ENCODE results near the gene IQUB.
"Not testable (repeated sequence)": the region's sequence is repeated elsewhere in the genome, so short reads cannot be mapped to it uniquely, and the experiment has no call there.

Gene IQUB

GRCh38 chr7:123485187-123485586 lies 49.2 kb downstream of the IQUB start:
- DNase-seq, result no peak

GRCh38 chr7:123484199-123484598 lies 50.2 kb downstream of the IQUB start:
- DNase-seq, result no peak

GRCh38 chr7:123480107-123480506 lies 54.3 kb downstream of the IQUB start:
- no peak for DNase-seq

GRCh38 chr7:123478056-123478455 lies 56.3 kb downstream of the IQUB start:
- DNase-seq, result not testable (repeated sequence)

GRCh38 chr7:123472750-123473445 lies 61.5 kb downstream of the IQUB start:
- DNase-seq, result no peak

GRCh38 chr7:123472327-123472726 lies 62.1 kb downstream of the IQUB start:
- DNase-seq, result no peak

GRCh38 chr7:123468303-123468702 lies 66.1 kb downstream of the IQUB start:
- DNase-seq, result no peak

GRCh38 chr7:123463890-123464289 lies 70.5 kb downstream of the IQUB start:
- DNase-seq, result no peak

GRCh38 chr7:123460616-123461015 lies 73.8 kb downstream of the IQUB start:
- no peak for DNase-seq

- peak; percentile 8 to 19 for DNase-seq
Observed at GRCh38 chr7:123455965-123456470, 78.4 kb downstream of the IQUB start.

- DNase-seq, result no peak
Observed at GRCh38 chr7:123440101-123440548, 94.3 kb downstream of the IQUB start.

GRCh38 chr7:123439191-123439590 lies 95.2 kb downstream of the IQUB start:
- DNase-seq, result no peak

- peak in 1 of 2 experiments; percentile 14 for DNase-seq
Observed at GRCh38 chr7:123437447-123437995, 96.9 kb downstream of the IQUB start.

- no peak for DNase-seq
Observed at GRCh38 chr7:123435080-123435700, 99.2 kb downstream of the IQUB start.

- DNase-seq, result no peak
Observed at GRCh38 chr7:123433665-123434064, 100.7 kb downstream of the IQUB start.

GRCh38 chr7:123432601-123433000 lies 101.8 kb downstream of the IQUB start:
- no peak for DNase-seq

GRCh38 chr7:123431075-123431614 lies 103.2 kb downstream of the IQUB start:
- DNase-seq, result no peak

- DNase-seq, result no peak
Observed at GRCh38 chr7:123425246-123425645, 109.1 kb downstream of the IQUB start.

GRCh38 chr7:123424463-123424862 lies 109.9 kb downstream of the IQUB start:
- no peak for DNase-seq

GRCh38 chr7:123423622-123424021 lies 110.8 kb downstream of the IQUB start:
- DNase-seq, result no peak

GRCh38 chr7:123417580-123417979 lies 116.8 kb downstream of the IQUB start:
- peak in 1 of 2 experiments; percentile 8 for DNase-seq

GRCh38 chr7:123415625-123416024 lies 118.8 kb downstream of the IQUB start:
- no peak for DNase-seq

GRCh38 chr7:123410273-123410904 lies 124.0 kb downstream of the IQUB start:
- no peak for DNase-seq
